DLD1 (cell line): ENCODE results near the gene ACADM.
"Not testable (repeated sequence)": the region's sequence is repeated elsewhere in the genome, so short reads cannot be mapped to it uniquely, and the experiment has no call there.

Experiments used
- in situ Hi-C: cut with HindIII; loops from 2 replicates; pipeline ENCODE4 v1.10.0; 2017; ENCODE audit warnings: low sequenced_read_pairs

The ACADM gene

GRCh38 chr1:75792091-75792490 lies 67.6 kb downstream of the ACADM start:
- in situ Hi-C loops: no loop called here

- in situ Hi-C loops: no loop called here
Measured at GRCh38 chr1:75794382-75794781, 69.9 kb downstream of the ACADM start.

- in situ Hi-C loops: no loop called here
Measured at GRCh38 chr1:75795703-75796193, 71.2 kb downstream of the ACADM start.

- in situ Hi-C loops: no loop called here
Measured at GRCh38 chr1:75796376-75797272, 72.1 kb downstream of the ACADM start, which contains the start of gene MSH4. MSH4 (plus strand) TSS chr1:75796882; CDS start chr1:75796986, 104 bp downstream.

GRCh38 chr1:75797273-75797588 lies 72.7 kb downstream of the ACADM start:
- in situ Hi-C loops: no loop called here

- in situ Hi-C loops: no loop called here
Measured at GRCh38 chr1:75797606-75798216, 73.2 kb downstream of the ACADM start.

GRCh38 chr1:75801480-75801879 lies 77.0 kb downstream of the ACADM start:
- in situ Hi-C loops: not testable (repeated sequence)

GRCh38 chr1:75808921-75809320 lies 84.4 kb downstream of the ACADM start:
- in situ Hi-C loops: no loop called here

- in situ Hi-C loops: not testable (repeated sequence)
Measured at GRCh38 chr1:75810113-75810512, 85.6 kb downstream of the ACADM start.

- in situ Hi-C loops: no loop called here
Measured at GRCh38 chr1:75811211-75811981, 86.9 kb downstream of the ACADM start.

GRCh38 chr1:75812065-75812464 lies 87.6 kb downstream of the ACADM start:
- in situ Hi-C loops: no loop called here
